Liver (tissue), 9 donors: ENCODE results near the gene TIAM1. TPM values are rescaled to one million over a fixed set of nuclear protein-coding genes. Genes with fewer than 3 reads are reported as not detected.

Source experiments
- DNase-seq: peaks from one replicate; pipeline ENCODE4 v3.0.0-alpha.2; 2017; ENCODE audit warnings: low spot score
- H3K27ac ChIP-seq, 2 donors: one replicate each; pipeline ENCODE4 v1.7.0; 2013; ENCODE audit warnings: inconsistent platforms in 2 of 2, low read length in 2 of 2, control low read depth in 1 of 2, low read depth in 1 of 2, mild to moderate bottlenecking in 1 of 2
- H3K27me3 ChIP-seq, 4 donors: one replicate each; pipeline versions ENCODE4 v1.6.1 to v1.7.0; 2013; ENCODE audit warnings: low read length in 3 of 4, inconsistent platforms in 1 of 4, mild to moderate bottlenecking in 1 of 4, moderate library complexity in 1 of 4; ENCODE audit not compliant: control insufficient read depth in 4 of 4, insufficient read depth in 4 of 4
- H3K36me3 ChIP-seq, 4 donors: one replicate each; pipeline versions ENCODE4 v1.6.1 to v1.7.0; 2013; ENCODE audit warnings: low read length in 3 of 4, mild to moderate bottlenecking in 3 of 4, low read depth in 1 of 4, moderate library complexity in 1 of 4; ENCODE audit not compliant: control insufficient read depth in 4 of 4, insufficient read depth in 3 of 4
- H3K4me1 ChIP-seq, 4 donors: one replicate each; pipeline versions ENCODE4 v1.6.1 to v1.7.0; 2013; ENCODE audit warnings: low read length in 3 of 4, mild to moderate bottlenecking in 3 of 4, moderate library complexity in 1 of 4; ENCODE audit not compliant: control insufficient read depth in 4 of 4, insufficient read depth in 4 of 4
- H3K4me3 ChIP-seq, 3 donors: one replicate each; pipeline versions ENCODE4 v1.6.1 to v1.7.0; 2013; ENCODE audit warnings: low read length in 3 of 3, control low read depth in 1 of 3, low read depth in 1 of 3, mild to moderate bottlenecking in 1 of 3
- H3K9ac ChIP-seq, 2 donors: one replicate each; pipeline ENCODE4 v1.7.0; 2013; ENCODE audit warnings: low read length in 2 of 2, mild to moderate bottlenecking in 2 of 2, moderate library complexity in 2 of 2, control low read depth in 1 of 2, low read depth in 1 of 2
- H3K9me3 ChIP-seq, 4 donors: one replicate each; pipeline versions ENCODE4 v1.6.1 to v1.7.0; 2013; ENCODE audit warnings: low read length in 3 of 4; ENCODE audit not compliant: control insufficient read depth in 4 of 4
- ATF3 ChIP-seq: IDR thresholded peaks from 2 replicates; pipeline ENCODE4 v1.6.1; 2016; ENCODE audit warnings: antibody characterized with exemption
- CTCF ChIP-seq: fragments of 150-350 bp; IDR thresholded peaks from 2 replicates; pipeline ENCODE4 v1.5.1; 2017; ENCODE audit warnings: improper control_type of control experiment, low read depth, low read length; ENCODE audit not compliant: missing input control
- EGR1 ChIP-seq, 2 donors: IDR thresholded peaks; 2 replicates each; pipeline ENCODE4 v1.6.1; 2016 to 2018; ENCODE audit warnings: antibody characterized with exemption in 2 of 2, low read depth in 2 of 2
- FOXA1 ChIP-seq: IDR thresholded peaks from 2 replicates; pipeline ENCODE4 v1.6.1; 2016; ENCODE audit warnings: antibody characterized with exemption
- FOXA2 ChIP-seq: IDR thresholded peaks from 2 replicates; pipeline ENCODE4 v1.6.1; 2016; ENCODE audit warnings: antibody characterized with exemption
- GABPA ChIP-seq, 2 donors: IDR thresholded peaks in 1 of 2; conservative IDR thresholded peaks in 1 of 2; 2 replicates each; pipeline ENCODE4 v1.6.1; 2016; ENCODE audit warnings: antibody characterized with exemption in 2 of 2, mild to moderate bottlenecking in 1 of 2, moderate library complexity in 1 of 2
- HNF4A ChIP-seq, 2 donors: conservative IDR thresholded peaks; 2 replicates each; pipeline ENCODE4 v1.6.1; 2016; ENCODE audit warnings: antibody characterized with exemption in 2 of 2, mild to moderate bottlenecking in 2 of 2
- HNF4G ChIP-seq: IDR thresholded peaks from 2 replicates; pipeline ENCODE4 v1.6.1; 2016; ENCODE audit warnings: antibody characterized with exemption
- MAX ChIP-seq: IDR thresholded peaks from 2 replicates; pipeline ENCODE4 v1.6.1; 2016; ENCODE audit warnings: antibody characterized with exemption
- NR2F2 ChIP-seq: IDR thresholded peaks from 2 replicates; pipeline ENCODE4 v1.6.1; 2016; ENCODE audit warnings: antibody characterized with exemption
- RAD21 ChIP-seq, 2 donors: IDR thresholded peaks; 2 replicates each; pipeline ENCODE4 v1.6.1; 2016; ENCODE audit warnings: antibody characterized with exemption in 2 of 2, mild to moderate bottlenecking in 2 of 2
- REST ChIP-seq: IDR thresholded peaks from 2 replicates; pipeline ENCODE4 v1.6.1; 2016; ENCODE audit warnings: antibody characterized with exemption, mild to moderate bottlenecking
- RXRA ChIP-seq, 2 donors: IDR thresholded peaks; 2 replicates each; pipeline ENCODE4 v1.6.1; 2017 to 2018; ENCODE audit warnings: antibody characterized with exemption in 2 of 2, mild to moderate bottlenecking in 1 of 2
- SP1 ChIP-seq: IDR thresholded peaks from 2 replicates; pipeline ENCODE4 v1.6.1; 2018; ENCODE audit warnings: antibody characterized with exemption, mild to moderate bottlenecking
- TAF1 ChIP-seq: conservative IDR thresholded peaks from 2 replicates; pipeline ENCODE4 v1.6.1; 2016; ENCODE audit warnings: antibody characterized with exemption, mild to moderate bottlenecking
- YY1 ChIP-seq: IDR thresholded peaks from 2 replicates; pipeline ENCODE4 v1.6.1; 2016; ENCODE audit warnings: antibody characterized with exemption, mild to moderate bottlenecking
- ZBTB33 ChIP-seq: IDR thresholded peaks from 2 replicates; pipeline ENCODE4 v1.6.1; 2016; ENCODE audit warnings: antibody characterized with exemption
- WGBS: extraction: QIAGEN DNeasy Blood & Tissue Kit; methylation state at CpG from one replicate; pipeline ENCODE4 v1.1.7; 2013; 5-methylcytosine and 5-hydroxymethylcytosine counted together
- polyA plus RNA-seq, 2 donors: library from polyadenylated mRNA; stranded (reverse) in 1 of 2; unstranded in 1 of 2; fragments of 200-250 nt in 1 of 2; fragments of >200 nt in 1 of 2; fragmentation: Nextera tagmentation in 1 of 2; extraction: Ambion mirVana in 1 of 2; gene quantifications; one replicate each; pipeline versions ENCODE4 v1.2.1 to v1.2.3, GENCODE V29; 2013 to 2015
- total RNA-seq, 2 donors: library from RNA; depleted of rRNA; stranded (reverse); fragments of >200 nt; gene quantifications; one replicate each; pipeline ENCODE4 v1.2.3, GENCODE V29; 2014
- donor health status: healthy.
- donor health status: healthy.
- donor health status: healthy.
- donor health status: healthy.
- donor health status: healthy.

Gene TIAM1
- total and polyA plus RNA-seq, 4 donors = 3.0 to 7.4 (median 4.8) TPM

GRCh38 chr21:31078216-31078615 lies 265.8 kb downstream of the TIAM1 start:
- WGBS = 90% methylated on average over 4 of the region's 4 CpGs
- H3K36me3 ChIP-seq = no peaks in the 10 kb centered on the region
- H3K4me3 ChIP-seq = no peak overlapping the region
- TF ChIP-seq RAD21 (IDR thresholded peaks at IDR 0.05) = no peak
- no peak for TF ChIP-seq ATF3
- TF ChIP-seq SP1 = no peak
- no peak for TF ChIP-seq HNF4G
- no peak for TF ChIP-seq CTCF
- no peak for TF ChIP-seq NR2F2
- no peak for TF ChIP-seq EGR1 (IDR thresholded peaks at IDR 0.05; ENCODE audit: low read depth in 2 of 2)
- TF ChIP-seq MAX = no peak
- no peak for TF ChIP-seq HNF4A (conservative IDR thresholded peaks at IDR 0.05)
- no peak for TF ChIP-seq FOXA2
- TF ChIP-seq GABPA (IDR thresholded peaks at IDR 0.05 in 1 of 2, conservative IDR thresholded peaks at IDR 0.05 in 1 of 2) = no peak
- no peak for TF ChIP-seq ZBTB33
- no peak for TF ChIP-seq FOXA1
- TF ChIP-seq REST = no peak
- TF ChIP-seq TAF1 = no peak
- TF ChIP-seq RXRA (IDR thresholded peaks at IDR 0.05) = no peak
- no peak for TF ChIP-seq YY1
- no peaks in the 10 kb centered on the region for H3K4me1 ChIP-seq
- H3K27me3 ChIP-seq = no peaks in the 10 kb centered on the region
- H3K9me3 ChIP-seq = no peaks in the 10 kb centered on the region
- DNase-seq = no peak
- H3K9ac ChIP-seq = no peak overlapping the region
- H3K27ac ChIP-seq = no peak overlapping the region

- WGBS = 88% methylated on average over 6 of the region's 6 CpGs
- DNase-seq = no peak
- no peaks in the 10 kb centered on the region for H3K27me3 ChIP-seq
- no peaks in the 10 kb centered on the region for H3K9me3 ChIP-seq
- no peak overlapping the region for H3K9ac ChIP-seq
- TF ChIP-seq HNF4A (conservative IDR thresholded peaks at IDR 0.05) (no peak), ATF3 (no peak), YY1 (no peak), FOXA2 (no peak)
- no peaks in the 10 kb centered on the region for H3K4me1 ChIP-seq
- no peak overlapping the region for H3K4me3 ChIP-seq
- no peak overlapping the region for H3K27ac ChIP-seq
- no peaks in the 10 kb centered on the region for H3K36me3 ChIP-seq
These were observed 268.2 kb downstream of the TIAM1 start for GRCh38 chr21:31075848-31076247.
